LNCaP clone FGC (cell line): ENCODE results near the gene TCF7L1.

Source experiments
- DNase-seq: peaks from one replicate; pipeline ENCODE4 v3.0.0-alpha.2; 2011; ENCODE audit warnings: low read depth
- H3K4me3 ChIP-seq: 2 replicates; pipeline ENCODE4 v1.5.1; 2011; ENCODE audit warnings: mild to moderate bottlenecking, low read depth, low read length, control low read depth
- TF ChIP-seq, protein P1 (sequence below): IDR thresholded peaks from 2 replicates; pipeline ENCODE4 v1.5.1; 2012; ENCODE audit warnings: mild to moderate bottlenecking; ENCODE audit not compliant: control insufficient read depth, insufficient read depth; ENCODE audit errors: extremely low read depth

TCF7L1 gene

DNA sequence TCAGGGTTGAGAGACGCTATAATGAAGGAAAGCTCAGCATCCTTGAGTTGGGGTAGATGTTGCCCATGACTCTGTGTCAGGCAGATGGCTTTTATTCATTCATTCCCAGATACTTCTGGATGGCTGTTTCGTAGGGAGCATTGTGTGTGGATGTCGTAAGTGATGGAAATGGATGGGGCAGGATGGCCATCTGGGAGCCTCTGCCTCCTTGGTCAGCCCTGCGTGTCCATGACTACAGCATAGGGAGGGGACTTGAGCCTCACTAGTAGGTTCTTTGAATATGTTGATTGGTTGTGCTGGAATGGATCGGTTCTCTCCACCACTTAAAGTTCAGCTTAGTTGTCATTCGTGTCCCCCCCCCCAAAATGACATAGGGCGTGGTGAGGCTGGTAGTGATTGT, 149.7 kb downstream of the TCF7L1 start:
- DNase-seq = no peak
- TF ChIP-seq, protein P1, sequence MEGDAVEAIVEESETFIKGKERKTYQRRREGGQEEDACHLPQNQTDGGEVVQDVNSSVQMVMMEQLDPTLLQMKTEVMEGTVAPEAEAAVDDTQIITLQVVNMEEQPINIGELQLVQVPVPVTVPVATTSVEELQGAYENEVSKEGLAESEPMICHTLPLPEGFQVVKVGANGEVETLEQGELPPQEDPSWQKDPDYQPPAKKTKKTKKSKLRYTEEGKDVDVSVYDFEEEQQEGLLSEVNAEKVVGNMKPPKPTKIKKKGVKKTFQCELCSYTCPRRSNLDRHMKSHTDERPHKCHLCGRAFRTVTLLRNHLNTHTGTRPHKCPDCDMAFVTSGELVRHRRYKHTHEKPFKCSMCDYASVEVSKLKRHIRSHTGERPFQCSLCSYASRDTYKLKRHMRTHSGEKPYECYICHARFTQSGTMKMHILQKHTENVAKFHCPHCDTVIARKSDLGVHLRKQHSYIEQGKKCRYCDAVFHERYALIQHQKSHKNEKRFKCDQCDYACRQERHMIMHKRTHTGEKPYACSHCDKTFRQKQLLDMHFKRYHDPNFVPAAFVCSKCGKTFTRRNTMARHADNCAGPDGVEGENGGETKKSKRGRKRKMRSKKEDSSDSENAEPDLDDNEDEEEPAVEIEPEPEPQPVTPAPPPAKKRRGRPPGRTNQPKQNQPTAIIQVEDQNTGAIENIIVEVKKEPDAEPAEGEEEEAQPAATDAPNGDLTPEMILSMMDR = no peak

DNA sequence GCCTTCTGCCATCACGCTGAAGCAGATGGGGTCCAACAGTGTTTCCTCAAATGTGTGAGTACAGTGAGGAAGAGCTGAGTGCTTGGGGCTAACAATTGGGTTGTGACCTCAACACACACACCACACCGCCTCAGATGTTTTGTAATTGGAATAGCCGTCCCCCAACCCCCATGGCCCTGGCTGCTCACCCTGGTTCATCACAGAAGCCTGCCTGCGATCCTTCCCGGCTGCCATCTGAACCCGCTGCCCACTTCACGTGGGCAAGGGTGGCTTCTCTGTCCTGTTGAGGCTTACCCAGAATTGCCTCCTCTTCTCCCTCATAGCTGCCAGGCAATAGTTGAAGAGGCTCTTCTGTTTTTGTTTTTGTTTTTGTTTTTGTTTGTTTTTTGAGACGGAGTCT, 150.4 kb downstream of the TCF7L1 start:
- no peak for DNase-seq
- no peak overlapping the region for H3K4me3 ChIP-seq
- TF ChIP-seq, protein P1 = no peak

More for the DNA sequence above, 149.7 kb downstream of the TCF7L1 start:
- no peak overlapping the region for H3K4me3 ChIP-seq

DNA sequence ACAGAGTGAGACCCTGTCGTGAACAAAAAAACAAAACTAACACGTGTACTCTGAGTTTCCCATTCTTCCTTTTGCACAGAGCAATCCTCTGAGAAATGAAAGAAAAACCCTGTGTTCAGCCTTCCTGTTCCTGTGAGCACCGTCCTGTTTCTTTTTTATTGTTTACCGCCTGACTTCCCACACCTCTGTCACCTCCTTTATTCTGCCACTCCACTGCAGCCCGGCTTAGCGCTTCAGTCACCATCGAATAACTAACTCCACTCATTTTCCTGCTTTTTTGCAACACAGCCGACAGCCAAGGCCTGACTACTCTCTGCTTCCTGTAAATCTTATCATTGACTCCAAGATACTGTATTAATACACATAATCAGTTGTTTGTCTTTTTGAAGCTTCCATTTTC, 153.7 kb downstream of the TCF7L1 start:
- TF ChIP-seq, protein P1 = no peak
- H3K4me3 ChIP-seq = no peak overlapping the region

DNA sequence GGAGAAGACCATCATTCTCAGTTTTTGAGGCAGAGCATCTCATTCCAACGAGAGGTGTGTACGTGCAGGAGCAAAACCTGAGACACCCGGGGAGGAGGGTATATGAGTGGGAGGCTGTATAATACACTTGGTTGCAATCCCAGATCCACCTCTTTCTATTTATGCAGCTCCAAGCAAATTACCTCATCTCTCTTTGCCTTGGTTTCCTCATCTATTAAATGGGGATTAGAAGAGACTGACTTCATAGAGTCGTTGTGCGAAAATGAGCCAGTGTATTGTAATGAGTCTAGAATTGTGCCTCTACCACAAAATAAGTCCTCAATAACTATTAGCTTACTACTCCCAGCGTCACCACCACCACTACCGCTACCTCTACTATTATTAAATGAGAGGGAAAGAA, 154.5 kb downstream of the TCF7L1 start:
- TF ChIP-seq, protein P1 = no peak
- no peak for DNase-seq
- H3K4me3 ChIP-seq = no peak overlapping the region

More for the DNA sequence above, 153.7 kb downstream of the TCF7L1 start:
- no peak for DNase-seq

DNA sequence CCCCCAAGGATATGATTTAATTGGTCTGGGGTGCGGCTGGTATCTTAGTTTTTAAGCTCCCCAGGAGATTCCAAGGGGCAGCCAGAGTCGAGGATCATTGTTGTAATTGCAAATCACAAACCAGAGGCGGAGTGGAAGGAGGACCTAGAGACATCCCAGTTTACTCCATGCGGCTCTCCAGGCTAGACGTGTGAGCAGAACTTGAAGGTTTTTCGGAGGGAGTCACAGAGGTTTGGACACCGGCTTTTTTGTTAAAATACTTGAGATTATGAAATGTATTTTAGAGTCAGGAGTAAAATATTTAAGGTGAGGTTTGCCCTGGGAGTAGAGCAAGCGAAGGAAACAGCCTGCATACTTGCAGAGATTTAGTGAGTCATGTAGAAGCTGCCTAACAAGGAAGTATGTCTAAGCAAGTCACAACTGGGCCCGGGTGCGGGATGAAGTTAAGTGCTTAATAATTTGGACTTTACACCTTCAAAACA, 155.1 kb downstream of the TCF7L1 start:
- H3K4me3 ChIP-seq = no peak overlapping the region
- TF ChIP-seq, protein P1 = no peak
- no peak for DNase-seq

DNA sequence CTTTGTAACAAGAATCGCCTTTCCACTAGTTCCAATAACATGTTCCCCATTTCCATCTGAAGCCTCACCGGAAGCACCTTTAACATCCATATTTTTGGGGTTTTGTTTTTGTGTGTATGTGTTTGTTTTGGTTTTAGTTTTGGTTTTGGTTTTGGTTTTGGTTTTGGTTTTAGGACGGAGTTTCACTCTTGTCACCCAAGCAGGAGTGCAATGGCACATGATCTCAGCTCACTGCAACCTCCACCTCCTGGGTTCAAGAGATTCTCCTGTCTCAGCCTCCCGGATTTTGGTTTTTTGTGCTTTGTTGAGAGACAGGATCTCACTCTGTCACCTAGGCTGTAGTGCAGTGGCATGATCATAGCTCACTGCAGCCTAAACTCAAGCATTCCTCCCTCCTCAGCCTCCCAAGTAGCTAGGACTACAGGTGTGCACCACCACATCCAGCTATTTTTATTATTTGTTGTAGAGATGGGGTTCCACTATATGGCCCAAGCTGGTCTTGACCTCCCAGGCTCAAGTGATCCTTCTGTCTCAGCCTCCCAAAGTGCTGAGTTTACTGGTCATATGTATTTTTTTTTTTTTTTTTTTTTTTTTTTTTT, 158.3 kb downstream of the TCF7L1 start:
- no peak overlapping the region for H3K4me3 ChIP-seq
- DNase-seq = no peak
- TF ChIP-seq, protein P1 = no peak

DNA sequence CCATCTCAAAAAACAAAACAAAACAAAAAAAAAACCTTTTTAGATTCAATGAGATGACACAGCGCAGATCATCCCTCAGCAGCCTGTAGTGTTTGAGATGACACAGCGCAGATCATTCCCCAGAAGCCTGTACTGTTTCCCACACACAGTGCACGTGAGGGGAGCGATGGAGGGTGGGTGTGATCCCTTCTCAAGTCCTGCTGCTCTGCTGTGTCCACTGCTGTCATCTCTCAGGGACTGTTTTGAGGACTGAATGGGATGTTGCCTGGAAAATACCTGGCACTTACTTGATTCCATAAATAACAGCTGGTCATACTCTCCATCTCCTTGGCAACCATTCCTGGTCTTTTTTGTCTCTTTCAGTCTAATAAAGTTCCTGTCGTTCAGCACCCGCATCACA, 168.9 kb downstream of the TCF7L1 start:
- TF ChIP-seq, protein P1 = no peak
- no peak for DNase-seq
- H3K4me3 ChIP-seq = no peak overlapping the region
